ENCODE measurements around the gene SREBF2. TPM values are rescaled to one million over a fixed set of nuclear protein-coding genes. Genes with fewer than 3 reads are reported as not detected.
"Not testable (repeated sequence)": the region's sequence is repeated elsewhere in the genome, so short reads cannot be mapped to it uniquely, and the experiment has no call there.

Gene SREBF2
- total RNA-seq, 2 experiments from 2014 or later, result 108 to 109 TPM

DNA sequence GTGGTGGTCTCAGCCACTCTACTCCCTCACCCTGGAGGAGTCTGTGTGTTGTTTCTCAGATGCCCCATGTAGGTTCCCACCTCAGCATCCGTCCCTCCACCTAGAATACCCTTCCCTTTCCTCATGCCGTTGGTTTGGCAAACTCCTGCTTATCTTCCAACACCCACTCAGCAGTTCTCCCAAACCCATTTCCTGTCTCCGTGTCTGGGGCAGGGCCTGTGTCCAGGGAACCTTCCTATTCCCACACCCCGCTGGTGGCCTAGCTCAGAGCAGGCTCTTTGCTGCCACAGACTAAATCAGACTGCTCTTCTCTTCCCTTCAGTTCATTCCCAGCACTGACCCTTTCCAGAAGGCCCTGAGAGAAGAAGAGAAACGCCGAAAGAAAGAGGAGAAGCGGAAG lies 7.5 kb upstream of the SREBF2 start:
- POLR2A ChIA-PET, result interaction anchor here (1.2 kb wide), 1 partner anchor 44 kb away, joined by 3 read pairs; no protein-coding TSS in a partner anchor
- Mint-ChIP-seq H3K36me3 (peaks cover 11% of the 10 kb centered on the region), H3K4me3 (no peak overlapping the region), H3K4me1 (peaks cover 20% of the 10 kb centered on the region), H3K27ac (peak overlapping the region; percentile 24), H3K27me3 (no peaks in the 10 kb centered on the region), H3K9me3 (no peaks in the 10 kb centered on the region)
- DNase-seq, result no peak
- ATAC-seq (ENCODE audit: low read depth), result no peak

GRCh38 chr22:41826021-41826420 lies 6.9 kb upstream of the SREBF2 start:
- Mint-ChIP-seq H3K27me3 (no peaks in the 10 kb centered on the region), H3K4me1 (peaks cover 14% of the 10 kb centered on the region), H3K27ac (no peak overlapping the region), H3K9me3 (no peaks in the 10 kb centered on the region), H3K36me3 (peaks cover 7% of the 10 kb centered on the region), H3K4me3 (no peak overlapping the region)
- no peak for DNase-seq
- POLR2A ChIA-PET, result interaction anchor here (0.9 to 1.2 kb wide), 2 partner anchors 25 to 45 kb away, joined by 3 read pairs; partner anchors contain the start of gene CCDC134
- no peak for ATAC-seq (ENCODE audit: low read depth)

DNA sequence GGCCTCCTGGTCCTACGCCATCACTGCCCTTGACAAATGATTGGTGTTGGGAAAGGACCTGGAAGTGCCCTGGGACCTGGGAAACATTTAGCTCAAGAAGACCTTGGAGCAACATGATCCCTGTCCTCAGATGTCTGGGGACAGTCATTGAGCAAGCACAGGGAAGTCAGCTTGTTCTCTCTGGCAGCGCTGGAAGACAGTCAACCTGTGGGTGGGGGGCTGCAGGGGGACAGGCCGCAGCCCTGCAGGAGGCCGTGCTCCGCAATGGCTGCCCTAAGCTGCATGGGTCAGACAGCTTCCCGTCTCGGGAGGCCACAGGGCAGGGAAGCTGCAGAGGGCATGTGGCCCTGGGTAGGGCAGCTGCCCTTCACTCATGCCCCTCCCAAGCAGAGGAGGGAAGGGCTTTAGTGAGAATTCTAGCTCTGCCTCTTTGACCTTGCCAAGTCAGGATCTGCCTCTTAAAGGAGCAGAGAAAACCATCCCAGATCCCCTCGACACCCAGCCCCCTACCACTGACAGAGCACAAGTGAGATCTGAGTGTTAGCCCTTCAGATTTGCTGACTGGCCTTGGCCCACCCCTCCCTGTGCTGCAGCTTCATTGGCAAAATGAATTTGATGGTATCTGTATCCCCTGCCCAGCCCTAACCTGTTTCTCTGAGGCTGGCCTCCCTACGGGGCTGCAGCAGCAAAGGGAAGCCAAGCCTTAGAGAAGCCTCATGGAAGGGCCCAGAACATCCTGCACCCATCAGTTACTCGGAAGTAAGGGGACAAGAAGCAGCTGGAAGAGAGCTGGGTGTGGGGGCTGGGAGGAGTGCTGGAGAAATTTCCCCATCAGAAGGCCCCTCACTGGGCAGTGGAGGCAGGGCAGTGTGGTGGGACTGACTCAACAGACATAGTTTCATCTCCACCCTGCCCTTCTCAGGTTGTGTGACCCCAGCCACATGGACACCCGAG lies 6.2 kb upstream of the SREBF2 start:
- ATAC-seq (ENCODE audit: low read depth) (no peak), DNase-seq (no peak)
- POLR2A ChIA-PET, result interaction anchor here (0.9 to 1.4 kb wide), 2 partner anchors 26 to 45 kb away, joined by 3 to 4 read pairs; partner anchors contain the start of gene CCDC134
- H3K9me3 Mint-ChIP-seq, result no peaks in the 10 kb centered on the region
- H3K4me1 Mint-ChIP-seq, result peaks cover 10% of the 10 kb centered on the region
- H3K27me3 Mint-ChIP-seq, result no peaks in the 10 kb centered on the region
- peaks cover 10% of the 10 kb centered on the region for H3K36me3 Mint-ChIP-seq
- H3K4me3 Mint-ChIP-seq, result no peak overlapping the region
- no peak overlapping the region for H3K27ac Mint-ChIP-seq

- Mint-ChIP-seq H3K9me3 (no peaks in the 10 kb centered on the region), H3K36me3 (peaks cover 13% of the 10 kb centered on the region), H3K4me3 (no peak overlapping the region), H3K4me1 (peaks cover 11% of the 10 kb centered on the region), H3K27me3 (no peaks in the 10 kb centered on the region), H3K27ac (no peak overlapping the region)
- POLR2A ChIA-PET, result interaction anchor here (1.4 to 9.3 kb wide), 2 partner anchors 28 to 46 kb away, joined by 4 to 90 read pairs; partner anchors contain the start of gene CCDC134
- DNase-seq, result no peak
- ATAC-seq (ENCODE audit: low read depth), result no peak
These were observed 5.2 kb upstream of the SREBF2 start for GRCh38 chr22:41827671-41828070.

- no peak for DNase-seq
- peaks cover 13% of the 10 kb centered on the region for H3K36me3 Mint-ChIP-seq
- H3K27ac Mint-ChIP-seq, result peak overlapping the region; percentile 46
- no peaks in the 10 kb centered on the region for H3K27me3 Mint-ChIP-seq
- H3K4me1 Mint-ChIP-seq, result peaks cover 11% of the 10 kb centered on the region
- H3K9me3 Mint-ChIP-seq, result no peaks in the 10 kb centered on the region
- no peak overlapping the region for H3K4me3 Mint-ChIP-seq
- ATAC-seq (ENCODE audit: low read depth), result no peak
- POLR2A ChIA-PET, result interaction anchor here (0.6 to 9.3 kb wide), 3 partner anchors 14 to 80 kb away, joined by 3 to 90 read pairs (median 4); partner anchors contain the start of gene CCDC134
These were observed 4.4 kb upstream of the SREBF2 start for GRCh38 chr22:41828516-41828915.

- DNase-seq (no peak), ATAC-seq (ENCODE audit: low read depth) (no peak)
- Mint-ChIP-seq H3K36me3 (peaks cover 25% of the 10 kb centered on the region), H3K27ac (peak overlapping the region; percentile 12), H3K4me3 (no peak overlapping the region), H3K4me1 (peaks cover 21% of the 10 kb centered on the region), H3K27me3 (no peaks in the 10 kb centered on the region), H3K9me3 (no peaks in the 10 kb centered on the region)
- POLR2A ChIA-PET, result interaction anchor here (9.3 kb wide), 1 partner anchor 30 kb away, joined by 90 read pairs; the partner anchor contains the start of gene CCDC134
These were observed 2.7 kb upstream of the SREBF2 start for GRCh38 chr22:41830174-41830573.

DNA sequence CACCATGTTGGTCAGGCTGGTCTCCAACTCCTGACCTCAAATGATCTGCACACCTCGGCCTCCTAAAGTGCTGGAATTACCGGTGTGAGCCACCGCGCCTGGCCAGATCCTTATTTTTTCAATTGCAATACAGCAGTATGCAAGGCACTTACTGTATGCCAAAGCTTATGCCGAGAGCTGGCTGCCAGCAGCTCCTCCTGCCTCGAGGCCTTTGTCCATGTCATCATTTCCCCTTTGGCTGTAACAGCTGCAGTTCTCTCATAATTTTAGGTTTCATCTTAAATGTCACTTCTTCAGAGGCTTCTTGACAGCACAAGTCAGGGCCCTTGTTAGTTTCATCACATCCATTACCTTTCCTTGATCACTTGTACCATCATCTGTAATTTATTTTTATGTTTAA lies 1.5 kb upstream of the SREBF2 start:
- Mint-ChIP-seq H3K36me3 (peaks cover 28% of the 10 kb centered on the region), H3K4me3 (peak overlapping the region; percentile 97)
- POLR2A ChIA-PET, result interaction anchor here (0.9 to 9.3 kb wide), 3 partner anchors 24 to 51 kb away, joined by 3 to 90 read pairs (median 21); partner anchors contain the start of gene CCDC134

GRCh38 chr22:41831828-41832552 lies 915 bp upstream of the SREBF2 start:
- ATAC-seq (ENCODE audit: low read depth) (no peak), DNase-seq (no peak)
- H3K9me3 Mint-ChIP-seq, result no peaks in the 10 kb centered on the region
- H3K36me3 Mint-ChIP-seq, result peaks cover 34% of the 10 kb centered on the region
- POLR2A ChIA-PET, result interaction anchor here (0.9 to 9.3 kb wide), 13 partner anchors 11 to 546 kb away, joined by 3 to 90 read pairs (median 8); partner anchors contain the start of genes CCDC134, CENPM, MEI1 and PMM1
- peaks cover 32% of the 10 kb centered on the region for H3K4me1 Mint-ChIP-seq
- no peaks in the 10 kb centered on the region for H3K27me3 Mint-ChIP-seq
- H3K27ac Mint-ChIP-seq, result peak overlapping the region; percentile 99
- peak overlapping the region; percentile 97 for H3K4me3 Mint-ChIP-seq

More for the DNA sequence above, 1.5 kb upstream of the SREBF2 start:
- no peak for ATAC-seq (ENCODE audit: low read depth)
- H3K27me3 Mint-ChIP-seq, result no peaks in the 10 kb centered on the region
- H3K27ac Mint-ChIP-seq, result peak overlapping the region; percentile 99
- H3K4me1 Mint-ChIP-seq, result peaks cover 27% of the 10 kb centered on the region
- no peaks in the 10 kb centered on the region for H3K9me3 Mint-ChIP-seq
- DNase-seq, result no peak

DNA sequence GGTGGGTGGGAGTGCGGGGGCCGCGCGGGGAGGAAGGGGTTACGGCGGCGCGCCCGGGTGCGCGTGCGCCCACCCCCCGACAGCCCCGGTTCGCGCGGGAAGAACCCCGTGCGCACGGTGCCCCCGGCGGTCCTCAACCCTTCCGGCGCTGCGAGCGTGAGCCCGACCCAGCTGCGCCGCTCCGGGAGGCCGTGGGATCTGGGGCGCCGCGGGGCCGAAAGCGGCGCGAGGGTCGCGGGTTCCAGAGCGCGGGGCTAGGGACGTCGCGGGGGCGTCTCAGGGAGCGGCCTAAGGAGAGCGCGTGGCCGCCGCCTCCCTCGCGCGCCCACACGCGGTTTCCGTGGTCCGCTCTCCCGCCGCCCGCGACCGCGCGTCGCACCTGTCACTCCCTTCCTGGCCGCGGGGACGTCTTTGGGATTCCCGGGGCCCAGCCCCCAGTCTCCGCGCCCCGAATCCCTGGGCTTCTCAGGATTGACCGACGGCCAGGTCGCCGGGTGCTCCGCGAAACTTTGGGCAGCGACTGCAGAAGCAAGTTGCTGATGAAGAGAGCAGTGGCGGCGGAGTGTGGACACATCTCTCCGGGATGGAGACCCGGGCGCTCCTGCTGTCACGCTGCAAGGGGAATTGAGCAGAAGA lies 582 bp downstream of the SREBF2 start:
- peak; percentile 4 for ATAC-seq (ENCODE audit: low read depth)
- DNase-seq, result peak; percentile 75
- POLR2A ChIA-PET, result interaction anchor here (0.6 to 9.3 kb wide), 15 partner anchors 9 to 547 kb away, joined by 3 to 90 read pairs (median 5); partner anchors contain the start of genes CCDC134, CENPM, MEI1 and PMM1
- Mint-ChIP-seq H3K36me3 (peaks cover 39% of the 10 kb centered on the region), H3K9me3 (no peaks in the 10 kb centered on the region), H3K4me3 (peak overlapping the region; percentile 97), H3K4me1 (peaks cover 34% of the 10 kb centered on the region), H3K27ac (peak overlapping the region; percentile 78), H3K27me3 (no peaks in the 10 kb centered on the region)

- no peak for ATAC-seq (ENCODE audit: low read depth)
- Mint-ChIP-seq H3K4me3 (peak overlapping the region; percentile 97), H3K36me3 (peaks cover 46% of the 10 kb centered on the region), H3K27me3 (no peaks in the 10 kb centered on the region), H3K9me3 (no peaks in the 10 kb centered on the region), H3K27ac (peak overlapping the region; percentile 78), H3K4me1 (peaks cover 39% of the 10 kb centered on the region)
- POLR2A ChIA-PET, result interaction anchor here (1.0 to 9.3 kb wide), 5 partner anchors 10 to 112 kb away, joined by 3 to 90 read pairs (median 10); partner anchors contain the start of genes CCDC134 and CENPM
- DNase-seq, result no peak
These were observed 1.4 kb downstream of the SREBF2 start for GRCh38 chr22:41834005-41834944.

DNA sequence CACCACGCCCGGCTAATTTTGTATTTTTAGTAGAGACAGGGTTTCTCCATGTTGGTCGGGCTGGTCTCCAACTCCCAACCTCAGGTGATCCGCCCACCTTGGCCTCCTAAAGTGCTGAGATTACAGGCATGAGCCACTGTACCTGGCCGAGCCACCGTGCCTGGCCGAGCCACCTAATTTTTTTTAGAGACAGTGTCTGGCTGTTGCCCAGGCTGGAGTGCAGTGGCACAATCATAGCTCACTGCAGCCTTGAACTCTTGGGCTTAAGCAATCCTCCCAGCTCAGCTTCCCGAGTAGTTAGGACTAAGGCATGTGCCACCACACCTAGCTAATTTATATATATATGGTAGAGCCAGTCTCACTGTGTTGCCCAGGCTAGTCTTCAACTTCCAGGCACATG lies 2.6 kb downstream of the SREBF2 start:
- H3K9me3 Mint-ChIP-seq; DNase-seq; H3K4me3 Mint-ChIP-seq; H3K27me3 Mint-ChIP-seq; H3K27ac Mint-ChIP-seq; ATAC-seq (ENCODE audit: low read depth): not testable (repeated sequence)
- Mint-ChIP-seq H3K36me3 (peaks cover 48% of the 10 kb centered on the region), H3K4me1 (peaks cover 42% of the 10 kb centered on the region)
- POLR2A ChIA-PET, result interaction anchor here (9.3 kb wide), 1 partner anchor 36 kb away, joined by 90 read pairs; the partner anchor contains the start of gene CCDC134

All from activated naive CD8-positive, alpha-beta T cell treated with anti-CD3 and anti-CD28 coated beads, Interleukin-2, amount 10 ng/mL, durations not matched to agents 7 days and 5 days (primary cell).